ENCODE measurements around the gene UGT1A8. TPM values are rescaled to one million over a fixed set of nuclear protein-coding genes. Genes with fewer than 3 reads are reported as not detected.
"Not testable (repeated sequence)": the region's sequence is repeated elsewhere in the genome, so short reads cannot be mapped to it uniquely, and the experiment has no call there.

Gene UGT1A8
- total RNA-seq, result not detected
- long read RNA-seq, result 0 reads

DNA sequence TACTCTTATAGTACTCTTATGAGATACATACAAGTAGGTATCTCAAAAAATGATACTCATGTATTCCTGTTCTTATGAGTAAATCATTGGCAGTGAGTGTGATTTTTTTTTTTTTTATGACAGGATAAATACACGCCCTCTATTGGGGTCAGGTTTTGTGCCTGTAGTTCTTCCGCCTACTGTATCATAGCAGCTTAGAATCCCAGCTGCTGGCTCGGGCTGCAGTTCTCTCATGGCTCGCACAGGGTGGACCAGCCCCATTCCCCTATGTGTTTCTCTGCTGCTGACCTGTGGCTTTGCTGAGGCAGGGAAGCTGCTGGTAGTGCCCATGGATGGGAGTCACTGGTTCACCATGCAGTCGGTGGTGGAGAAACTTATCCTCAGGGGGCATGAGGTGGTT, at the start of gene UGT1A8:
UGT1A8 (plus strand) TSS at position 158 of the 400 bp plus-strand sequence; CDS start at position 233, 75 bp downstream.
- DNase-seq; H3K27me3 ChIP-seq; H3K4me1 ChIP-seq; H3K4me3 ChIP-seq; H3K9me3 ChIP-seq; H3K36me3 ChIP-seq; ATAC-seq; H3K27ac ChIP-seq; intact Hi-C loops (cut with DNase I): not testable (repeated sequence)

DNA sequence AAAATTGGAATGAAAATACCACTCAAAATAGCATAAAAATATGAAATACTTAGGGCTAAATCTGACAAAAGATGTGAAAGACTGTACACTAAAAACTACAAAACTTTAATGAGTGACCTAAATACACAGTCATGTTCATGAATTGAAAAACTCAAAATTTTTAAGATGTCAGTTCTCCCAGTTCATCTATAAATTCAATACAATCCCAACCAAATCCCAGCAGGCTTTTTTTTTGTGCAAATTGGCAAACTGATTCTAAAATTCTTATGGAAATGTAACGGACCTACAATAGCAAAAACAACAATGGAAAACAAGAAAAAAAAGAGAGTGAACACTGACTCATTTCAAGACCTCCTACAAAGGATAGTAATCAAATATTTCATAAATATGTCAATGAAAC, 46.4 kb upstream of the UGT1A8 start:
- no peak for ATAC-seq

DNA sequence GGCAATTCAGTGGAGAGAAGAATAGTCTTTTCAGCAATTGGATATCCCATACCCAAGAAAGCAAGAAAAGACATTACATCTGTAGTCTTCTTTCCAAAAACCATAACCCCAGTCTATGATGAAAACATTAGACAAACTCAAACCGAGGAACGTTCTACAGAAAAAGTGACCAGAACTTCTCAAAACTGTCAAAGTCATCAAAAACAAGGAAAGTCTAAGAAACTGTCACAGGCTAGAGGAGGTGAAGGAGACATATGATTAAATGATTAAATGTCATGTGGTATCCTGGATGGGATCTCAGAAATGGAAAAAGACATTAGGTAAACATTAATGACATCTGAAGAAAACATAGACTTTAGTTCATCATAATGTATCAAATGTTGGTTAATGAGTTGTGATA, 46.0 kb upstream of the UGT1A8 start:
- TF ChIP-seq, protein P1, sequence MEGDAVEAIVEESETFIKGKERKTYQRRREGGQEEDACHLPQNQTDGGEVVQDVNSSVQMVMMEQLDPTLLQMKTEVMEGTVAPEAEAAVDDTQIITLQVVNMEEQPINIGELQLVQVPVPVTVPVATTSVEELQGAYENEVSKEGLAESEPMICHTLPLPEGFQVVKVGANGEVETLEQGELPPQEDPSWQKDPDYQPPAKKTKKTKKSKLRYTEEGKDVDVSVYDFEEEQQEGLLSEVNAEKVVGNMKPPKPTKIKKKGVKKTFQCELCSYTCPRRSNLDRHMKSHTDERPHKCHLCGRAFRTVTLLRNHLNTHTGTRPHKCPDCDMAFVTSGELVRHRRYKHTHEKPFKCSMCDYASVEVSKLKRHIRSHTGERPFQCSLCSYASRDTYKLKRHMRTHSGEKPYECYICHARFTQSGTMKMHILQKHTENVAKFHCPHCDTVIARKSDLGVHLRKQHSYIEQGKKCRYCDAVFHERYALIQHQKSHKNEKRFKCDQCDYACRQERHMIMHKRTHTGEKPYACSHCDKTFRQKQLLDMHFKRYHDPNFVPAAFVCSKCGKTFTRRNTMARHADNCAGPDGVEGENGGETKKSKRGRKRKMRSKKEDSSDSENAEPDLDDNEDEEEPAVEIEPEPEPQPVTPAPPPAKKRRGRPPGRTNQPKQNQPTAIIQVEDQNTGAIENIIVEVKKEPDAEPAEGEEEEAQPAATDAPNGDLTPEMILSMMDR (IDR thresholded peaks at IDR 0.05), result no peak
- Histone ChIP-seq H3K27ac (no peak overlapping the region), H3K4me3 (no peak overlapping the region), H3K27me3 (no peaks in the 10 kb centered on the region), H3K36me3 (no peaks in the 10 kb centered on the region), H3K4me1 (no peaks in the 10 kb centered on the region), H3K9me3 (no peaks in the 10 kb centered on the region)
- intact Hi-C loops (cut with DNase I), result no loop called here
- ATAC-seq (no peak), DNase-seq (no peak)

More for the DNA sequence above, 46.4 kb upstream of the UGT1A8 start:
- H3K27me3 ChIP-seq, result no peaks in the 10 kb centered on the region
- no peaks in the 10 kb centered on the region for H3K9me3 ChIP-seq
- H3K36me3 ChIP-seq, result no peaks in the 10 kb centered on the region
- no peaks in the 10 kb centered on the region for H3K4me1 ChIP-seq
- no peak overlapping the region for H3K4me3 ChIP-seq
- no peak for DNase-seq
- intact Hi-C loops (cut with DNase I), result no loop called here
- no peak overlapping the region for H3K27ac ChIP-seq
- TF ChIP-seq, protein P1 (IDR thresholded peaks at IDR 0.05), result no peak

DNA sequence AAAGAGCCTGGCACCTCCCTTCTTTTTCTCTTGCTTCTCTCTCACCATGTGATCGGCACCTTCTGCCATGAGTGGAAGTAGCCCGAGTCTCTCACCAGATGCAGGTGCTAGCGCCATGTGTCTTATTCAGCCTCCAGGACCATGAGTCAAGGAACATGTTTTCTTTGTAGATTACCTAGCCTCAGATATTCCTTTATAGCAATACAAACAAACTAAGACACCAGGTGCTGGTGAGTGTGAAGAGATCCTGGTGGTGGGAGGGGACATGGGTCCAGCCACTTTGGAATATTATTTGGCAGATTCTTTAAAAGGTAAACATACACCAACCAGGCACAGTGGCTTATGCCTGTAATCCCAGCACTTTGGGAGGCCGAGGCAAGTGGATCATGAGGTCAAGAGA, 45.0 kb upstream of the UGT1A8 start:
- Histone ChIP-seq H3K4me3 (no peak overlapping the region), H3K9me3 (no peaks in the 10 kb centered on the region), H3K36me3 (no peaks in the 10 kb centered on the region), H3K27ac (no peak overlapping the region), H3K4me1 (no peaks in the 10 kb centered on the region), H3K27me3 (no peaks in the 10 kb centered on the region)
- no peak for ATAC-seq
- TF ChIP-seq, protein P1 (IDR thresholded peaks at IDR 0.05), result no peak
- no peak for DNase-seq
- intact Hi-C loops (cut with DNase I), result no loop called here

DNA sequence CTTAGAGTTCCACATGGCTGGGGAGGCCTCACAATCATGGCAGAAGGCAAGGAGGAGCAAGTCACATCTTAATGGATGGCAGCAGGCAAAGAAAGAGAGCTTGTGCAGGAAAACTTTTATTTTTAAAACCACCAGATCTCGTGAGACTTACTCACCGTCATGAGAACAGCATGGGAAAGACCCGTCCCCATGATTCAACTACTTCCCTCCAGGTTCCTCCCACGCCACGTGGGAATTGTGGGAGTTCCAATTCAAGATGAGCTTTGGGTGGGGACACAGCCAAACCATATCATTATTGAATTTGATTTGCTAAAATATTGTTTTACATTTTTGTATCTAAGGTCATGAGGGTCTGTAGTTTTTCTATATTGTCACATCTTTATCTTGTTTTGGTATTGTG, 40.1 kb upstream of the UGT1A8 start:
- DNase-seq; H3K36me3 ChIP-seq; H3K27ac ChIP-seq; H3K4me1 ChIP-seq; H3K9me3 ChIP-seq; H3K4me3 ChIP-seq; H3K27me3 ChIP-seq; ATAC-seq; intact Hi-C loops (cut with DNase I): not testable (repeated sequence)

DNA sequence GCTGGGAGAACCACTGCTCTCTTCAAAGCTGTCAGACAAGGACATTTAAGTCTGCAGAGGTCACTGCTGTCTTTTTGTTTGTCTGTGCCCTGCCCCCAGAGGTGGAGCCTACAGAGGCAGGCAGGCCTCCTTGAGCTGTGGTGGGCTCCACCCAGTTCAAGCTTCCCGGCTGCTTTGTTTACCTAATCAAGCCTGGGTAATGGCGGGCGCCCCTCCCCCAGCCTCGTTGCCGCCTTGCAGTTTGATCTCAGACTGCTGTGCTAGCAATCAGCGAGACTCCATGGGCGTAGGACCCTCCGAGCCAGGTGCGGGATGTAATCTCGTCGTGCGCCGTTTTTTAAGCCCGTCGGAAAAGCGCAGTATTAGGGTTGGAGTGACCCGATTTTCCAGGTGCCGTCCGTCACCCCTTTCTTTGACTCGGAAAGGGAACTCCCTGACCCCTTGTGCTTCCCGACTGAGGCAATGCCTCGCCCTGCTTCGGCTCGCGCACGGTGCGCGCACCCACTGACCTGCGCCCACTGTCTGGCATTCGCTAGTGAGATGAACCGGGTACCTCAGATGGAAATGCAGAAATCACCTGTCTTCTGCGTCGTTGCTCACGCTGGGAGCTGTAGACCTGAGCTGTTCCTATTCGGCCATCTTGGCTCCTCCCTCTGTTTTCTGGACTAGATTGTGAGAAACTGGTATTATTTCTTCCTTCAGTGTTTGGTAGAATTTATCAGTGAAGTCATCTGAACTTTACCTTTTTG, 34.0 kb upstream of the UGT1A8 start:
- DNase-seq; H3K27me3 ChIP-seq; intact Hi-C loops (cut with DNase I); ATAC-seq; H3K4me1 ChIP-seq; H3K36me3 ChIP-seq; H3K9me3 ChIP-seq; H3K4me3 ChIP-seq; H3K27ac ChIP-seq: not testable (repeated sequence)

DNA sequence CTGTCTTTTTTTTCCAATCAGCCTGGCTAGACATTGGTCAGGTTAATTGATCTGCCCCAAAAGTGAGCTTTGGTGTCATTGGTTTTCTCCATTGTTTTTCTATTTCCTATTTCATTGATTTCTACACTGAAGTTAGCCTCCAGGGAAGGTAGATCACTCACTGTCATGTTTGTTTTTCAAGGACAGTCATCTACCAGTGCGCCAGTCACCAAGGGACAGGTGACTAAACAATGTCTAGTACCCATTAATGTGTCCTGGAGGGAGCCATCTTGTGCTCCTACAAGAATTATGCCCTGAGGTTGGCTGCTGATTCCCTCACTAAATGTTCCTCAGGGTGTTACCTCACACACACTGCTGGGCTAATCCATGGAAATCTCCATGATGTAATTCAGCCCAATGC, 33.2 kb upstream of the UGT1A8 start:
- TF ChIP-seq, protein P1 (IDR thresholded peaks at IDR 0.05), result no peak
- DNase-seq, result no peak
- Histone ChIP-seq H3K9me3 (no peaks in the 10 kb centered on the region), H3K27me3 (no peaks in the 10 kb centered on the region), H3K27ac (no peak overlapping the region), H3K4me1 (no peaks in the 10 kb centered on the region), H3K36me3 (no peaks in the 10 kb centered on the region), H3K4me3 (no peak overlapping the region)
- intact Hi-C loops (cut with DNase I), result no loop called here
- ATAC-seq, result no peak

Measured in upper lobe of right lung (tissue), 1 donor.